ENCODE measurements around the gene NKIRAS1.
"Not testable (repeated sequence)": the region's sequence is repeated elsewhere in the genome, so short reads cannot be mapped to it uniquely, and the experiment has no call there.

NKIRAS1 gene

GRCh38 chr3:23895181-23895580 lies 21.6 kb downstream of the NKIRAS1 start:
- no peak for DNase-seq

GRCh38 chr3:23894254-23895061 lies 22.3 kb downstream of the NKIRAS1 start:
- DNase-seq: no peak

GRCh38 chr3:23889950-23890349 lies 26.8 kb downstream of the NKIRAS1 start:
- DNase-seq: no peak

GRCh38 chr3:23889386-23889785 lies 27.4 kb downstream of the NKIRAS1 start:
- no peak for DNase-seq

- no peak for DNase-seq
Observed at GRCh38 chr3:23888617-23889228, 28.1 kb downstream of the NKIRAS1 start.

- DNase-seq: no peak
Observed at GRCh38 chr3:23886311-23886710, 30.5 kb downstream of the NKIRAS1 start.

GRCh38 chr3:23885210-23885609 lies 31.6 kb downstream of the NKIRAS1 start:
- DNase-seq: no peak

GRCh38 chr3:23884481-23884880 lies 32.3 kb downstream of the NKIRAS1 start:
- no peak for DNase-seq

- no peak for DNase-seq
Observed at GRCh38 chr3:23882487-23882918, 34.3 kb downstream of the NKIRAS1 start.

GRCh38 chr3:23881993-23882392 lies 34.8 kb downstream of the NKIRAS1 start:
- DNase-seq: not testable (repeated sequence)

- no peak for DNase-seq
Observed at GRCh38 chr3:23880703-23881339, 36.0 kb downstream of the NKIRAS1 start.

- DNase-seq: no peak
Observed at GRCh38 chr3:23879485-23879884, 37.3 kb downstream of the NKIRAS1 start.

- DNase-seq: no peak
Observed at GRCh38 chr3:23877329-23877980, 39.3 kb downstream of the NKIRAS1 start.

- no peak for DNase-seq
Observed at GRCh38 chr3:23876923-23877322, 39.9 kb downstream of the NKIRAS1 start.

- DNase-seq: no peak
Observed at GRCh38 chr3:23875113-23875725, 41.6 kb downstream of the NKIRAS1 start.

- no peak for DNase-seq
Observed at GRCh38 chr3:23874359-23875112, 42.3 kb downstream of the NKIRAS1 start.

- no peak for DNase-seq
Observed at GRCh38 chr3:23873941-23874340, 42.8 kb downstream of the NKIRAS1 start.

GRCh38 chr3:23872330-23872729 lies 44.5 kb downstream of the NKIRAS1 start:
- DNase-seq: no peak

GRCh38 chr3:23871361-23871760 lies 45.4 kb downstream of the NKIRAS1 start:
- not testable (repeated sequence) for DNase-seq

- not testable (repeated sequence) for DNase-seq
Observed at GRCh38 chr3:23870663-23871043, 46.1 kb downstream of the NKIRAS1 start.

- no peak for DNase-seq
Observed at GRCh38 chr3:23869977-23870662, 46.7 kb downstream of the NKIRAS1 start.

GRCh38 chr3:23867838-23868237 lies 49.0 kb downstream of the NKIRAS1 start:
- no peak for DNase-seq

All from 8988T (cell line).